ENCODE measurements around the gene KRT84. TPM values are rescaled to one million over a fixed set of nuclear protein-coding genes. Genes with fewer than 3 reads are reported as not detected.
A peak's percentile ranks its signal among the peaks of the same experiment; 100 is the strongest.

KRT84 gene
- total RNA-seq, 1 donor from 2014 or later, result not detected

GRCh38 chr12:52352951-52353350 lies 32.5 kb downstream of the KRT84 start:
- H3K4me3 ChIP-seq (ENCODE audit: low read depth, low read length), result no peak overlapping the region
- no peak for DNase-seq (ENCODE audit: low read depth)
- TF ChIP-seq CTCF (conservative IDR thresholded peaks at IDR 0.05; ENCODE audit: low read depth, low read length), result no peak

GRCh38 chr12:52351196-52352059 lies 34.0 kb downstream of the KRT84 start:
- TF ChIP-seq CTCF (conservative IDR thresholded peaks at IDR 0.05; ENCODE audit: low read depth, low read length), result no peak
- no peak overlapping the region for H3K4me3 ChIP-seq (ENCODE audit: low read depth, low read length)
- DNase-seq (ENCODE audit: low read depth), result no peak

GRCh38 chr12:52350786-52351185 lies 34.7 kb downstream of the KRT84 start:
- no peak overlapping the region for H3K4me3 ChIP-seq (ENCODE audit: low read depth, low read length)
- TF ChIP-seq CTCF (conservative IDR thresholded peaks at IDR 0.05; ENCODE audit: low read depth, low read length), result no peak

GRCh38 chr12:52350021-52350620 lies 35.3 kb downstream of the KRT84 start:
- H3K4me3 ChIP-seq (ENCODE audit: low read depth, low read length), result no peak overlapping the region
- DNase-seq (ENCODE audit: low read depth), result no peak
- no peak for TF ChIP-seq CTCF (conservative IDR thresholded peaks at IDR 0.05; ENCODE audit: low read depth, low read length)

More at GRCh38 chr12:52350786-52351185, 34.7 kb downstream of the KRT84 start:
- no peak for DNase-seq (ENCODE audit: low read depth)

GRCh38 chr12:52349196-52349595 lies 36.3 kb downstream of the KRT84 start:
- no peak overlapping the region for H3K4me3 ChIP-seq (ENCODE audit: low read depth, low read length)
- peak; percentile 37 for DNase-seq (ENCODE audit: low read depth)
- TF ChIP-seq CTCF (conservative IDR thresholded peaks at IDR 0.05; ENCODE audit: low read depth, low read length), result no peak

GRCh38 chr12:52347551-52348510 lies 37.6 kb downstream of the KRT84 start:
- H3K4me3 ChIP-seq (ENCODE audit: low read depth, low read length), result no peak overlapping the region
- no peak for DNase-seq (ENCODE audit: low read depth)
- no peak for TF ChIP-seq CTCF (conservative IDR thresholded peaks at IDR 0.05; ENCODE audit: low read depth, low read length)

Data from epithelial cell of proximal tubule (primary cell).